Right renal pelvis (tissue), 4 donors: ENCODE measurements around the gene GNE. TPM values are rescaled to one million over a fixed set of nuclear protein-coding genes. Genes with fewer than 3 reads are reported as not detected.
"Not testable (repeated sequence)": the region's sequence is repeated elsewhere in the genome, so short reads cannot be mapped to it uniquely, and the experiment has no call there.

Experiments
- DNase-seq, 4 donors: peaks; one replicate each; pipeline ENCODE4 v3.0.0-alpha.2; 2013; ENCODE audit warnings: low read depth in 4 of 4, low spot score in 3 of 4, missing footprints in 1 of 4
- polyA plus RNA-seq, 4 donors: library from polyadenylated mRNA; unstranded; fragments of 120-200 nt; gene quantifications; one replicate each; pipeline ENCODE4 v1.2.1, GENCODE V29; 2013; ENCODE audit not compliant: insufficient read length in 4 of 4

GNE gene
- polyA plus RNA-seq, 4 donors: 18.6 to 20.4 (median 19.6) TPM

DNA sequence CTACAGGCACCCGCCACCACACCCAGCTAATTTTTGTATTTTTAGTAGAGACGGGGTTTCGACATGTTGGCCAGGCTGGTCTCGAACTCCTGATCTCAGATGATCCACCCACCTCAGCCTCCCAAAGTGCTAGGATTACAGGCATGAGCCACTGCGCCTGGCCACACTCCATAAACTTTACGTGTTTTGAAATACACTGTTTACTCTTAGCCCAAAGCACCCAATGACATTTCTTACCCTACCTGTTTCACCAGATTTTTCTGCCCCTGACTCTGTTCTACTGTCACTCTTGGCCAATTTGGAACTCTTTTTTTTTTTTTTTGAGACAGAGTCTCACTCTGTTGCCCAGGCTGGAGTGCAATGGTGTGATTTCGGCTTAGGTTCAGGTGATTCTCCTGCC, 15.1 kb upstream of the GNE start:
- DNase-seq: not testable (repeated sequence)

DNA sequence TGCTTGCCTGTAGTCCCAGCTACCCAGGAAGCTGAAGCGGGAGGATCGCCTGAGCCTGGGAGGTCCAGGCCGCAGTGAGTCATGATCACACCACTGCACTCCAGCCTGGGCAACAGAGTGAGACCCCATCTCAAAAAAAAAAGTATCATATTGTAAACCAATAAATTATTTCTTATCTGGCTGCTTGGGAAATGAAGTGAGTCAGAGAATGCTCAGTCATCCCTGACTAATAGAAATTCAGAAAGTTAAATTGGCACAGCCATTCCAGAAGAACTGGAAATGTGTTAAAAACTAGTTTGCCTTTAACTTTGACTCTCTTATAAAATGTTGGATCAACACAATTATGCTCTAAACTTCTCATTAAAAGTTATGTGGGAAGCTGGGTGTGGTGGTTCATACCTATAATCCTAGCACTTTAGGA, 9.8 kb upstream of the GNE start:
- DNase-seq: no peak

DNA sequence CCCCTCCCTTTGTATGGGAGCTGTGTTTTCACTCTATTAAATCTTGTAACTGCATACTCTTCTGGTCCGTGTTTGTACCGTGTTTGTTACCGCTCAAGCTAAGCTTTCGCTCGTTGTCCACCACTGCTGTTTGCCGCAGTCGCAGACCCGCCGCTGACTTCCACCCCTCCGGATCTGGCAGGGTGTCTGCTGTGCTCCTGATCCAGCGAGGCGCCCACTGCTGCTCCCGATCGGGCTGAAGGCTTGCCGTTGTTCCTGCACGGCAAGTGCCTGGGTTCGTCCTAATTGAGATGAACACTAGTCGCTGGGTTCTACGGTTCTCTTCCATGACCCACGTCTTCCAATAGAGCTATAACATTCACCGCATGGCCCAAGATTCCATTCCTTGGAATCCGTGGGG, 6.6 kb upstream of the GNE start:
- no peak for DNase-seq

- no peak for DNase-seq
These were observed 5.4 kb upstream of the GNE start for GRCh38 chr9:36263683-36264082.

DNA sequence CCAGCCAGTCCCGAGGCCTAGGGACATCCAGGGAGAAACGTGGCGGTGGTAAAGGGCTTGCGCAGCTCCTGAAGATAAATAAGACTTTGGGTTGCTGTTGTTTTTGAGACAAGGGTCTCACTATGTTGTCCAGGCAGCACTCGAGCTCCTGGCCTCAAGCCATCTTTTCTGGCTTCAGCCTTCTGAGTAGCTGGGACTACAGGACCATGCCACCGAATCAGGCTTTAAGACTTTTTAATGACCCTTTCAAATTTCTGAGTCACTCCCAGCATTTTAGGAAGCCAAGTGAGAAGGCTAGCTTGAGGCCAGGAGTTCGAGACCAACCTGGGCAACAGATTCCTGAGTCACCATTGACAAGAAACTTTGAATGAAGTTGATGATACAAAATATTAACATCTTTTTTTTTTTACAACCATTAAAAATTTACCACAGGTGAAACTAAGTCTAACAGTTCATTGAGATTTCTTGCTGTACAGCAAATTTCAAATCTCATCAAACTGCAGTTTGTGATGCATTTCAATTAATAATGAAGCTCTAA, 817 bp upstream of the GNE start:
- no peak for DNase-seq

GRCh38 chr9:36251428-36251827, 6.8 kb downstream of the GNE start:
- DNase-seq: no peak

DNA sequence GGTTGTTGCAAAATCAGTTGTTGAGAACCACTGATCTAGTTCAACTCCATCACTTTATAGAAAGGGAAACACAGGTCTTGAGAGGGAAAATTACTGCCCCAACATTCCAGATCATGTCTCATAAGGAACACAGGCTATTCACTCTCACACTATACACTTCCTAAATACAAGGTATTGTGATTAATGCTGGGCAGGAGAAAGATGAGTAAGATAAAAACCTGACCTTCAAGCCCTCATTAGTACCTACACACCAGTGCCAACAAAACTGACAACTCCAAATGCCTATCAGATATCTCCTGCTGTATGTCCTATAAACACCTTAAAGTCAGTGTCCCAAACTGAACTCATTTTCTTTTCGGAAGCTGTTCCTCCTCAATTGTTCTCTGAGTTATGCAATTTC, 8.2 kb downstream of the GNE start:
- no peak for DNase-seq

DNA sequence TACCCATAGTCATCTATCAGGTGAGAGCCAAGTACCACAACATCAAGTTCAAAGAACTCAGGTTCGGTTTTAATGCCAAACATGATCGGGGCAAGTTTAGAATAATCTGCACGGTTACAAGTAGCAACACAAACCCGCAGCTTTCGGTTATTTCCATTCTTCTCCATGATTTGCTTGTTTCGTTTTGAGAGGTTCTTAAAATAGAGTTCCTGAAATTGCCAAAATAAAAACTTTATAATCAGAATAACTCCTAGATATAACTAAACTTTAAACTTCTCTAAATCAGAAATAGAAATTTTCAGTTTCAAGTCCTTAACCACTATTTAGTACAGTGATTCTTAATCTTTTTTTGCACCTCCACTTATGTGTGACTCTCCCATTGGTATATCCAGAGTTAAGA, 9.1 kb downstream of the GNE start:
- no peak for DNase-seq

DNA sequence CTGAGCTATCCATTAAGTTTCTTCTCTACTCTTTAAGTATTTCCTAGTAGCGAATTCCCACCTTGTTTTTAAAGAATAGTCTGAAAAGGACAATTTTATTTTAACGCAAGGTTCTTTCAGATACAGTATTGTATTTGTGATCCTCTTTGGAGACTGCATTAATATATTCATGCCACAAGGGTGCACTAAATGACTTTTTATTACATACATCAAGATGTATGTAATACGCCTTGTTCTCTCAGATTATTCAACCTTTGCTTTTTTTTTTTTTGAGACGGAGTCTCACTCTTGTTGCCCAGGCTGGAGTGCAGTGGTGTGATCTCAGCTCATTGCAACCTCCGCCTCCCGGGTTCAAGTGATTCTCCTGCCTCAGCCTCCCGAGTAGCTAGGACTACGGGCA, 10.2 kb downstream of the GNE start:
- peak in 2 of 4 donors; percentile 27 to 28 for DNase-seq

- no peak for DNase-seq
These were observed 10.9 kb downstream of the GNE start for GRCh38 chr9:36247356-36247755.

GRCh38 chr9:36245906-36246305, 12.3 kb downstream of the GNE start:
- no peak for DNase-seq

- not testable (repeated sequence) for DNase-seq
These were observed 18.6 kb downstream of the GNE start for GRCh38 chr9:36239675-36240074.

DNA sequence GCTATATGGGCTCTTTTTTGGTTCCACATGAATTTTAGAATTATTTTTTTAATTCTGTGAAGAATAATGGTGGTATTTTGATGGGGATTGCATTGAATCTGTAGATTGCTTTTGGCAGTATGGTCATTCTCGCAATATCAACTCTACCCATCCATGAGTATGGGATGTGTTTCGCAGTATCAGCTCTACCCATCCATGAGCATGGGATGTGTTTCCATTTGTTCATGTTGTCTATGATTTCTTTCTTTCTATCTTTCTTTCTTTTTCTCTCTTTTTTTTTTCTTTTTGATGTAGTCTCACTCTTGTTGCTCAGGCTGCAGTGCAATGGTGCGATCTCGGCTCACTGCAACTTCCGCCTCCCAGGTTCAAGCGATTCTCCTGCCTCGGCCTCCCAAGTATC, 19.0 kb downstream of the GNE start:
- DNase-seq: not testable (repeated sequence)

DNA sequence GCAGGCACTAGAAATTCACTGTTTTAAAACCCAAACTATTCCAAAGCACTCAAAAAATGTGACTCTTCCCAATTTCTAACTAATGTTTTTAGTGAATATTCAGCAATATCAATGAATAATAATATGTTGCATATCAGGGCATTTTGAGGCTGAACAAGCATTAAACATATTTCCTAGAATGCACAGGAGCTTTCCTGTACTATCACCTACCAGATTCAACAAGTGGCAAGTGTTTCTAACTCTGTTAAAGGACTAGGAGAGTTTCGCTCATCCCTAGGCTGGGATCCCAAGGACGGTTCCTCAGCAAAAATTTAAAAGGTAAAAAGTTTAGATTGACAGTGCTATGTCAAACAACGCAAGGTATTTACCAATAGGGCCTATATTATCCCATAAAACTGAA, 21.0 kb downstream of the GNE start:
- DNase-seq: no peak

DNA sequence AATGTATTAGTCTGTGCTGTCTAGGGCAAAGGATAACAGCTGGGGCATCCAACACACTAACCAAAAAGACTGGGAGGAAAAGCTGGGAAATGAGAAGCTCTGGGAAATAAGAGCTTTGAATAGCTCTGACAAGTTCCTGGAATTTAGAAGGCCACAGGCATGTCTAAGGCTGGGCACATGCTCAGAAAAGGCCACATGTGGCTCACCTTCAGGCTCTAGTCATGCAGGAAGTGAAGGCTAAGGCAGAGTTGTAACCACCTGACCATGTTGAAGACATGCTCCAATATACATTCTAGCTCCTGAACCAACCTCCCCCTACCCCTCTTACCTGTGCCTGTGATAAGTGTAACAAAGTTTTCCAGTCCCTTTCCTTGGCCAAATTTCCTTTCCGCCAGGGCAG, 35.8 kb downstream of the GNE start:
- no peak for DNase-seq

- DNase-seq: no peak
These were observed 36.6 kb downstream of the GNE start for GRCh38 chr9:36221667-36222066.

GRCh38 chr9:36218411-36218901, 39.8 kb downstream of the GNE start:
- no peak for DNase-seq

DNA sequence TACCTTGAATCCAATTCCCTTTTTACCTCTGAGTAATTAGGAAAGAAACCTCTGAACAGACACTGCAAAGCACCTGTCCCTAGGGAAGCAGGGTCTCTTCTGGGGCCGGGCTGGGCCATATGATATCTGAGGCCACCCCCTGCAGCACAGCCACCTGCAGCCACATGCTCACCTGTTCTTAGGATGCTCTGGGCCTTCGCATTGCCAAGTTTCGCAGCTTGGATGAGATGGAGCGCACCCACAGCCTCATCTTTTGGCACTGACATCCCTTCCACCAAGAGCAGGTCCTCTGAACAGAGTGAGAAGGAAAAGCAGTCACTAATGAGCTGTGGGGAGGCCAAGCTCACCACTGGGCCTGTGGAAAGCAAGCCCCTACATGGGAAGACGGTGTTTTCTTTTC, 40.2 kb downstream of the GNE start:
- DNase-seq: no peak

GRCh38 chr9:36217256-36217968, 40.8 kb downstream of the GNE start:
- DNase-seq: no peak

DNA sequence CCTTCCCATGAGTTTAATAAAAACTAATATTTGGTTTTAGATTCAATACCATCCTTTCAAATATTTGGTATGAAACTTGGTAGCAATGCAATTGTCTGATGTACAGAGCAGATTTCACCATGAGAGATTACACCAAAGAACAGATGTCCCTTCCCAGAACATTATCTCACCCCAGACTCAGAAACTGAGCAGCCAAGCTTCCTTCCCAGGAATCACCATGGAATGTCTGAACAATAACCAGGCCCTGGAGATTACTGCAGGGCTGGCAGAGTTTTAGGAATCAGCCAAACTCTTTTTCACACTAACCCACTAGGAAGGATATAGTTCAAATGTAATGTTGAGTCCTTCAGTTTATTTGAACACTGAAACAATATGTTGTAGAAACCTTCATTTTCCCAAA, 43.7 kb downstream of the GNE start:
- no peak for DNase-seq

GRCh38 chr9:36213989-36214388, 44.3 kb downstream of the GNE start:
- DNase-seq: no peak

DNA sequence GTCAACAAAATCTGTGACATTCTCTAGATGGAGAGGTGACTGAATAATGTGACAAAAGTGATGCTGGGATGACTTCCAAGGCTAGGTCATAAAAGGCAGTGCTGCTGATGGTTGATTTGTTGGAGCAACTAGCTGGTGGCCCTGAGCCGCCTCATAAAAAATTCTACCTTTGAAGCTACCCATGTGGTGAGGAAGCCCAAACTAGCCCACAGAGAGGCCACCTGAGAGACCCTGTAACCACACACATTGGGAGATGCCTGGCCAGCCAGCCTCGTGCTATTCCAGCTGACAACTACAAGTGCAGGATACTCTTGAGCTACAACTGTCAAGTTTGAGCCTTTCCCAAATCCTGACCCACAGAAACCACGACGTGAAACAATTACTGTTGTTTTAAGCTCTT, 44.9 kb downstream of the GNE start:
- no peak for DNase-seq

- DNase-seq: no peak
These were observed 46.7 kb downstream of the GNE start for GRCh38 chr9:36211510-36211909.
